Measurements from ENCODE around the gene FLT1. TPM values are rescaled to one million over a fixed set of nuclear protein-coding genes. Genes with fewer than 3 reads are reported as not detected.

FLT1 gene
- total RNA-seq, 1 donor from 2014 or later: 46.1 TPM

- ATAC-seq (peak; percentile 47), DNase-seq (no peak)
- intact Hi-C loops (cut with micrococcal nuclease): no loop called here
These were observed 156.8 kb downstream of the FLT1 start for GRCh38 chr13:28338006-28338574.

GRCh38 chr13:28337166-28338005, 157.5 kb downstream of the FLT1 start:
- DNase-seq: no peak
- intact Hi-C loops (cut with micrococcal nuclease): no loop called here
- ATAC-seq: peak; percentile 60

GRCh38 chr13:28336193-28336657, 158.7 kb downstream of the FLT1 start:
- intact Hi-C loops (cut with micrococcal nuclease): no loop called here
- no peak for DNase-seq

GRCh38 chr13:28333204-28333881, 161.6 kb downstream of the FLT1 start:
- no peak for DNase-seq
- no peak for ATAC-seq
- intact Hi-C loops (cut with micrococcal nuclease): no loop called here

More at GRCh38 chr13:28336193-28336657, 158.7 kb downstream of the FLT1 start:
- ATAC-seq: peak; percentile 35

DNA sequence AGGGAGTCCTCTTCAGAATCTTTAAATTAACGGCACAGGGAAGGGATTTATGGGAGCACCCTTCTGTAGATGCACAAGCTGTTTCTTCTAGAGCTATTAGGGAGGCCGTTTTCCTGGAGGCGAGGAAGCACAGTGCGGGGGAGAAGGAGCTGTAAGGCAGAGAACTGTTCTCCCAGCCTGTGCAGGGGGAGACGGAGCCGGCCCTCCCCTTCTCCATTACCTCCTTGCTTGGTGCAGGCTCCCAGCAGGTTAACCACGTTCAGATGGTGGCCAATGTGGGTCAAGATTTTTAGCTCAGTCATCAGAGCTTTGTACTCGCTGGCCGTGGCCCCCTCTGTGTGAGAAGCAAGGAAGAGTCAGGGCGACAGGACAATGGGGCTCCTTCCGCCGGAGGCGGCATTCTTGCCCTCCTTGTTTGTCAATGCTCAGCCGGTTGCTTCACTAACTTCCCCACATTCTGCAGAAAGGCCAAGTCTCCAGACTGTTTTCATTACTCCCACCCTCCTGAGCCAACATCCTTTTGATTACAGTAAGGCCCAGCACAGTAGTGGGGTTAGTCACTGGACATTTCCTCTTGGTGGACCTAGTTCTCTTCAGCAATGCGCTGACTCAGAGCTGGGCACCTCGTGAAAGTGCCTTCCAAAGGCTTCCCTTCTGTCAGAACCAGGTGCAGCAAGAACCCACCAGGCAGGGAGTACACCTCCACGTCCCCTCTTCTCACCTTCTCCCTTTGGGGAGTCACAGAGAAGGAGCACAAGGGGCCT, 165.4 kb downstream of the FLT1 start:
- intact Hi-C loops (cut with micrococcal nuclease): no loop called here
- DNase-seq (no peak), ATAC-seq (peak; percentile 50)

DNA sequence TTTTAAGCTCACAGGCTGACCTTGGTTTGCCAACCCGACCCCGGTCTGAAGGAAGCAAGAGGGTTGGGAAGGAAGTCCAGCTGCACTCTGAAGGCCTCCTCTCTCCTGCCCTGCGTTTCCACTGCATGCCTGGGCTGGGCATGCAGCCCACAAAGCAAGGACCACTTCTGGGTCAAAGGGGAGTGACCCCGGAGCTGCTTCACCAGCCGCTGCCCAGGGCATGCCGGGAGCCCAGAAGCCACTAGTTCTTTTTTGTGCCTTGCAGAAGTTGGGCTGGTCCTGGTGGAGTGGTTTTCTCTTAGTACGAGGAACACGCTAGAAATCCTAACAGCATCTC, 166.7 kb downstream of the FLT1 start:
- intact Hi-C loops (cut with micrococcal nuclease): no loop called here
- DNase-seq: no peak
- ATAC-seq: no peak

DNA sequence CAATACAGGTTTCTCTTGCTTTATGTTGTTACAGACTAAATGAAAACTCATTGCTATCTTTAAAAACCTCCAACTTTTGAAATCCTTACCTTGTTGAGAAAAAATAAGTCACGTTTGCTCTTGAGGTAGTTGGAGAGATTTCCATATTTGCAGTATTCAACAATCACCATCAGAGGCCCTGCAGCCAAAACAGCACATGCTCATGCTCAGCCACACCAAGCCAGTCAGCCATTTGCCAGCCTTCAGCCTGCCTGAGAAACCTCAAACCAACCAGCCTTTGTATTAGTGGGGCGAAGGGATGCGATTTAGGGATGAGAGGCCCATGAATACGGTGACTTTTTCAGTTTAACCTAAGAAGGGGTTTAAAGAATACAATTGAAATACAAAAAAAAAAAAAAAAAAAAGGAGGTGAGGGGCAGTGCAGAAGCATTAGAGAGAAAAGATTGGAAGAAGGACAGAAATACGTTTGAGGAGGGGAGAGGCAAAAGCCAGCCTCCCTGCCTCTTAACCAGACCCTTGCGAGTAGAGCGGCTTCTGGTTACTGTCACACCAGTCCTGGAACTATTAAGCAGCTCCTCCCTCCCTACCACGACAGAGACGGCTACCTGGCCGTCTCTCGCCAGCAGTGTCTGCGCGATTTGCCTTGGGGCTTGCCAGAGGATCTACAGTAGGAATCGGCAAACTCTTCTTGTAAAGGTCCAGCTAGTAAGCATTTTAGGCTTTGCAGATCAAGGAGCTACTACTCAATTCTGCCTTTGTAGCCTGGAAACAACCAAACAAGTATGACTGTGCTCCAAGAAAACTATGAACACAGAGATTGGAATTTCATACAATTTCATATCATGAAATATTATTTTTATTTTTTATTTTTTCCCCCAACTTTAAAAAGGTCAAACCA, 167.3 kb downstream of the FLT1 start:
- DNase-seq: no peak
- intact Hi-C loops (cut with micrococcal nuclease): no loop called here
- ATAC-seq: no peak

- no peak for DNase-seq
- no peak for ATAC-seq
- intact Hi-C loops (cut with micrococcal nuclease): no loop called here
These were observed 168.9 kb downstream of the FLT1 start for GRCh38 chr13:28326056-28326455.

DNA sequence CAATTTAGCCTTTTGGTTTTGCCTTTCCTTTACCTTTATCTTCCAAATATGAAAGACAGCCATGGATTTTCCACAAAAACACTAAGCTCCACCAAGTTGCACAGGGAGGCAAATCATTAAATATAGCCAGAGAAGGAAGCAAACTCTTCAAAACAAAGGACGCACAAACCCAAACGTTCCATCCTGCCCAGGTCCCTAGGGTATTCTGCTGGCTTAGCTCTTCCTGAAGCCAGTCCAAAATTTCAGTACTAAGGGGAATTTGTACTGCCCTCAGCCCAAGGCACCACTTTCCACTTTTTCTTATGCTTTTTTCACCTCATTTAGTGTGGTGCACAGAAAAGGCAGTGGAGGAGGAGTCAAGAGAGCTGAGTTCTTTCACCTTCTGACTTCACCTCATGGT, 169.9 kb downstream of the FLT1 start:
- intact Hi-C loops (cut with micrococcal nuclease): no loop called here
- DNase-seq: no peak

GRCh38 chr13:28324181-28324789, 170.6 kb downstream of the FLT1 start:
- DNase-seq: no peak
- peak; percentile 86 for ATAC-seq
- intact Hi-C loops (cut with micrococcal nuclease): loop anchor here (1.0 kb wide), 1 partner anchor 313 kb away; no protein-coding TSS in a partner anchor

More for the DNA sequence above, 169.9 kb downstream of the FLT1 start:
- peak; percentile 54 for ATAC-seq

DNA sequence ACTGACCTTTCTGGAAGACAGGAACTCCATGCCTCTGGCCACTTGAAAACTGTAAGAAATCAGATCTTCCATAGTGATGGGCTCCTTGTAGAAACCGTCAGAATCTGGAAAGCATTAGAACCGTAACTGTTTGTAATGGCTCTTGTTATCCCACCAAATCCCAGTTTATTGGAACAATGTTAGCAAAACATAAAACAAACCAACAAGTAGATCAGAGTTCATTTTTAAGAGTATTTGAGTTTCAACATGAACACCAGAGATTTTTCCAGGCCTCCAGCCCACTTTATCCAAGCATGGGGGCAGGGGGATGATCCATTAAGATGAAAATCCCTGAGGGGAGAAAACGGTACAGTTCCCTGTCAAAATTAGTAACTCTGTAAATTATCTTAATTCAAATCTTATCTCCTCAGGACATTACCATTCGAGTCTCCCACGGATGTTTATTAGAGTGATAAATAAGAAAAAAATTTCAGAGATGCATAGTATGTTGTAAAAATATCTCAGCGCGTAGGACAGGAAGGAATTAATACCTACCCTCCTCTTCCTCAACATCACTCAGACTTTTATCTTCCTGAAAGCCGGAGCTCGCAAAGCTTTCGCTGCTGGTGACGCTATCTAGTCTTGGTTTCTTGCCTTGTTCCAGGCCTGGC, 172.5 kb downstream of the FLT1 start:
- DNase-seq: no peak
- ATAC-seq: no peak
- intact Hi-C loops (cut with micrococcal nuclease): no loop called here

DNA sequence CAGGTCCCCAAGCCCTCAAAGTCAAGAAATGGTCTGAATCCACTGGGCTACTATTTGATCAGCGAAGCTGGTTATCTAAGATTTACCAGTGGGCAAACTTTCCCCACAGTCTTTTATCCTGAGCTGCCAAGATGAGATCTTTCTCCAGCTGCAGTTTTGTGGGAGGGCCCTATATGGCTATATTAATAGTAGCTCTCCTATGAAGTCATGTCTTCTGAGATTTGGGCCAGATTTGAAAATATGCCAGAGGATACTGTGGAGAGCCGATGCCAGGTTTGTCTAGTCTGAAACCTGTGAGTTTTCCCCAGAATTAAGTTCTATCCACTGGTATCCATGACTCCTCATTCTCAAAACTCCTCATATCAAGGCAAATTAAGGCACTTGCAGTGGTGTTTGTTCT, 173.2 kb downstream of the FLT1 start:
- DNase-seq (no peak), ATAC-seq (no peak)
- intact Hi-C loops (cut with micrococcal nuclease): no loop called here

- intact Hi-C loops (cut with micrococcal nuclease): no loop called here
- ATAC-seq (no peak), DNase-seq (no peak)
These were observed 173.9 kb downstream of the FLT1 start for GRCh38 chr13:28320884-28321574.

GRCh38 chr13:28320209-28320608, 174.7 kb downstream of the FLT1 start:
- intact Hi-C loops (cut with micrococcal nuclease): no loop called here
- ATAC-seq (no peak), DNase-seq (no peak)

DNA sequence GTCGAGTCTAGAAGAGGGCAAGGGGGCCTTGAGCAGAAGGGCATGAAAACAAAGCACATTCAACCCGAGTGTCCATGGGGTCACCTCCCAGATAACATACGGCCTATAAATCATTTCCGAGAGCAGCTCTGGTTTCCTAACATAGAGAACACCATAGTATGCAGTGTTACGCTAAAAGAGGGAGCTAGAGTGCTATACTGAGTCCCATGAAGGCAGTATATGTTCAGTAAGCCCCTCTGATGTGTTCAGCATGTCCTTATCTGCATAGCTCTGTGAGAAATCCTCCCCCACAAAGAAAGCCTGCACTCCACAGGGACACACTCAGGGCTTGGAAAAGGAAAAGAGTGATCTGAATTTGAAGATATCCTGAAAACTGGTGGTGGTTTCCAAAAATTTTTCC, 175.4 kb downstream of the FLT1 start:
- no peak for ATAC-seq
- intact Hi-C loops (cut with micrococcal nuclease): no loop called here
- no peak for DNase-seq

GRCh38 chr13:28318496-28318895, 176.4 kb downstream of the FLT1 start:
- ATAC-seq: peak; percentile 20
- DNase-seq: no peak
- intact Hi-C loops (cut with micrococcal nuclease): no loop called here

DNA sequence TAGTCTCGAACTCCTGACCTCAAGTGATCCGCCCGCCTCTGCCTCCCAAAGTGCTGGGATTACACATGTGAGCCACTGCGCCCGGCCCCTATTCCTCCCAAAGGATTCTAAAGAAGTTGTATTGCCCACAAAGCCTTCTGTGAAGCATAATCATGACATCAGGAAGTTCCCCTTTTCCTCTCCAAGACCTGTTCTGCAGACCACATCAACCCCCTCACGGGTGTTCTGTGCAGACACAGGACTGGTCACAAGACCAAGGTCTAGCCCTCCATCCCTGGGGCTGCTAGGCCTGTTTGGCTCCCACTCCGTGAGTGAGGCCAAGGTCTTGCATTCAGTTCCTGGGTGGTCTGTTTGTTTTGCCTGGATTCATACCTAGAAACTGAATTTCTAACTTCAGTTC, 178.1 kb downstream of the FLT1 start:
- DNase-seq: no peak
- intact Hi-C loops (cut with micrococcal nuclease): no loop called here
- ATAC-seq: no peak

Measured in left ventricle myocardium superior (tissue), 1 donor.